GM18520 (cell line): ENCODE results near the gene FAXC.
"Not testable (repeated sequence)": the region's sequence is repeated elsewhere in the genome, so short reads cannot be mapped to it uniquely, and the experiment has no call there.

Source experiments
- ATAC-seq: cut with Tn5 transposase; IDR thresholded peaks from one replicate; pipeline ENCODE4 v1.9.1; 2021; ENCODE audit not compliant: unreplicated experiment

Gene FAXC

GRCh38 chr6:99341862-99342455 lies 7.5 kb downstream of the FAXC start:
- ATAC-seq = no peak

- ATAC-seq = no peak
Observed at GRCh38 chr6:99338188-99338587, 11.3 kb downstream of the FAXC start.

GRCh38 chr6:99335298-99335697 lies 14.2 kb downstream of the FAXC start:
- not testable (repeated sequence) for ATAC-seq

GRCh38 chr6:99334526-99335127 lies 14.8 kb downstream of the FAXC start:
- ATAC-seq = no peak

- ATAC-seq = peak; percentile 82
Observed at GRCh38 chr6:99333068-99333467, 16.4 kb downstream of the FAXC start.

GRCh38 chr6:99331531-99331930 lies 17.9 kb downstream of the FAXC start:
- no peak for ATAC-seq

- ATAC-seq = peak; percentile 69
Observed at GRCh38 chr6:99330159-99330558, 19.3 kb downstream of the FAXC start.

GRCh38 chr6:99324996-99325395 lies 24.5 kb downstream of the FAXC start:
- no peak for ATAC-seq

- ATAC-seq = no peak
Observed at GRCh38 chr6:99318566-99318965, 30.9 kb downstream of the FAXC start.

GRCh38 chr6:99312354-99312753 lies 37.1 kb downstream of the FAXC start:
- ATAC-seq = no peak

GRCh38 chr6:99310553-99310952 lies 38.9 kb downstream of the FAXC start:
- ATAC-seq = no peak

GRCh38 chr6:99309557-99309956 lies 39.9 kb downstream of the FAXC start:
- no peak for ATAC-seq

GRCh38 chr6:99308788-99309187 lies 40.7 kb downstream of the FAXC start:
- ATAC-seq = no peak

GRCh38 chr6:99307295-99307907 lies 42.1 kb downstream of the FAXC start:
- no peak for ATAC-seq

GRCh38 chr6:99306341-99306740 lies 43.1 kb downstream of the FAXC start:
- ATAC-seq = no peak

- ATAC-seq = no peak
Observed at GRCh38 chr6:99305021-99305554, 44.4 kb downstream of the FAXC start.

GRCh38 chr6:99297415-99297814 lies 52.1 kb downstream of the FAXC start:
- no peak for ATAC-seq

GRCh38 chr6:99297006-99297405 lies 52.5 kb downstream of the FAXC start:
- no peak for ATAC-seq

GRCh38 chr6:99296261-99296660 lies 53.2 kb downstream of the FAXC start:
- ATAC-seq = no peak

GRCh38 chr6:99295276-99295675 lies 54.2 kb downstream of the FAXC start:
- no peak for ATAC-seq

GRCh38 chr6:99294786-99295185 lies 54.7 kb downstream of the FAXC start:
- ATAC-seq = no peak

- no peak for ATAC-seq
Observed at GRCh38 chr6:99289701-99290100, 59.8 kb downstream of the FAXC start.
